ENCODE data around the gene NTNG1. TPM values are rescaled to one million over a fixed set of nuclear protein-coding genes. Genes with fewer than 3 reads are reported as not detected.

Gene NTNG1
- total and polyA plus RNA-seq, 3 donors from 2014 or later, result 1.8 to 2.3 (median 2.2) TPM

GRCh38 chr1:107132780-107133179, 8.1 kb upstream of the NTNG1 start:
- DNase-seq, result no peak
- intact Hi-C loops (cut with DNase I; ENCODE audit: low total_unique reads), result no loop called here
- Histone ChIP-seq H3K4me3 (no peak overlapping the region), H3K4me1 (no peaks in the 10 kb centered on the region), H3K27ac (no peak overlapping the region), H3K9me3 (no peaks in the 10 kb centered on the region), H3K36me3 (ENCODE audit: low read depth, missing control alignments) (no peaks in the 10 kb centered on the region), H3K27me3 (no peaks in the 10 kb centered on the region)
- TF ChIP-seq POLR2A (IDR thresholded peaks at IDR 0.05) (no peak), CTCF (IDR thresholded peaks at IDR 0.05) (no peak)
- WGBS, 2 donors, result 83 to 88% methylated on average over 1 of the region's 1 CpG

GRCh38 chr1:107135463-107135862, 5.4 kb upstream of the NTNG1 start:
- no peak overlapping the region for H3K27ac ChIP-seq
- DNase-seq, result peak; percentile 37
- WGBS, 2 donors, result 16 to 17% methylated on average over 3 of the region's 3 CpGs
- no peaks in the 10 kb centered on the region for H3K4me1 ChIP-seq
- no peaks in the 10 kb centered on the region for H3K9me3 ChIP-seq
- TF ChIP-seq POLR2A (IDR thresholded peaks at IDR 0.05) (no peak), CTCF (IDR thresholded peaks at IDR 0.05) (no peak)
- H3K4me3 ChIP-seq, result no peak overlapping the region
- intact Hi-C loops (cut with DNase I; ENCODE audit: low total_unique reads), result no loop called here
- no peaks in the 10 kb centered on the region for H3K36me3 ChIP-seq (ENCODE audit: low read depth, missing control alignments)
- H3K27me3 ChIP-seq, result no peaks in the 10 kb centered on the region

GRCh38 chr1:107138166-107138565, 2.7 kb upstream of the NTNG1 start:
- intact Hi-C loops (cut with DNase I; ENCODE audit: low total_unique reads), result no loop called here
- no peak overlapping the region for H3K27ac ChIP-seq
- no peaks in the 10 kb centered on the region for H3K4me1 ChIP-seq
- no peaks in the 10 kb centered on the region for H3K36me3 ChIP-seq (ENCODE audit: low read depth, missing control alignments)
- H3K4me3 ChIP-seq, result no peak overlapping the region
- no peaks in the 10 kb centered on the region for H3K9me3 ChIP-seq
- TF ChIP-seq POLR2A (IDR thresholded peaks at IDR 0.05) (no peak), CTCF (IDR thresholded peaks at IDR 0.05) (no peak)
- no peaks in the 10 kb centered on the region for H3K27me3 ChIP-seq
- no peak for DNase-seq

- 59 to 94% methylated on average over 3 of the region's 3 CpGs for WGBS, 2 donors
- TF ChIP-seq CTCF (IDR thresholded peaks at IDR 0.05) (no peak), POLR2A (IDR thresholded peaks at IDR 0.05) (no peak)
- H3K4me1 ChIP-seq, result no peaks in the 10 kb centered on the region
- no peak overlapping the region for H3K4me3 ChIP-seq
- no peaks in the 10 kb centered on the region for H3K36me3 ChIP-seq (ENCODE audit: low read depth, missing control alignments)
- DNase-seq, result no peak
- H3K27me3 ChIP-seq, result no peaks in the 10 kb centered on the region
- no peak overlapping the region for H3K27ac ChIP-seq
- H3K9me3 ChIP-seq, result no peaks in the 10 kb centered on the region
- intact Hi-C loops (cut with DNase I; ENCODE audit: low total_unique reads), result no loop called here
These were observed 1.9 kb upstream of the NTNG1 start for GRCh38 chr1:107138767-107139445.
